ENCODE data around the gene LDLRAD3.

Gene LDLRAD3

GRCh38 chr11:36240173-36240572 is 296.3 kb downstream of the LDLRAD3 start:
- no peak overlapping the region for H3K27ac ChIP-seq
- TF ChIP-seq ZFX (IDR thresholded peaks at IDR 0.05; ENCODE audit: borderline replicate concordance) = no peak
- TF ChIP-seq CTCF (IDR thresholded peaks at IDR 0.05) = no peak

GRCh38 chr11:36240801-36241200 is 296.9 kb downstream of the LDLRAD3 start:
- TF ChIP-seq CTCF (IDR thresholded peaks at IDR 0.05) = no peak
- no peak for TF ChIP-seq ZFX (IDR thresholded peaks at IDR 0.05; ENCODE audit: borderline replicate concordance)

GRCh38 chr11:36241497-36241896 is 297.6 kb downstream of the LDLRAD3 start:
- TF ChIP-seq ZFX (IDR thresholded peaks at IDR 0.05; ENCODE audit: borderline replicate concordance) (no peak), CTCF (IDR thresholded peaks at IDR 0.05) (no peak)

More at GRCh38 chr11:36240801-36241200, 296.9 kb downstream of the LDLRAD3 start:
- H3K27ac ChIP-seq = no peak overlapping the region

GRCh38 chr11:36243641-36244040 is 299.8 kb downstream of the LDLRAD3 start:
- H3K27ac ChIP-seq = no peak overlapping the region
- TF ChIP-seq ZFX (IDR thresholded peaks at IDR 0.05; ENCODE audit: borderline replicate concordance) (no peak), CTCF (IDR thresholded peaks at IDR 0.05) (no peak)

More at GRCh38 chr11:36241497-36241896, 297.6 kb downstream of the LDLRAD3 start:
- H3K27ac ChIP-seq = no peak overlapping the region

DNA sequence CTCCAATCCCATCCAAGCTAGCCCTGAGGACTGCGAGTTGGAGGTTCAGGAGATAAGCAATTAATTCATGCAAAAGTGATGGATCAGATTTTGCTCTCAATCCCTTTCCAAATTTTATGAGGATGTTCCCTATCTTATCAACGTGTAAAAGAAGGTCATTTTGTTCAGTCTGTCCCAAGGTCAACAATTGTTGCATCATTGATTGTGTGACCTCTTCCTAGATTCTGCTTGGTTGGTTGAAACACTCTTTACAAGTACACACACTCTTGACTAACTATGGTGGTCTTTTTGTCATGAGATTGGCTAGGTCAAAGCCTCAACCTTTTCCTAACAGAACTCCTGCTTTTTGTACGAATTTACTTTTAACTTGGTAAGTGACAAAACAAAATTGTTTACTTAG is 303.6 kb downstream of the LDLRAD3 start:
- TF ChIP-seq CTCF (IDR thresholded peaks at IDR 0.05) (no peak), ZFX (IDR thresholded peaks at IDR 0.05; ENCODE audit: borderline replicate concordance) (no peak)
- H3K27ac ChIP-seq = no peak overlapping the region

DNA sequence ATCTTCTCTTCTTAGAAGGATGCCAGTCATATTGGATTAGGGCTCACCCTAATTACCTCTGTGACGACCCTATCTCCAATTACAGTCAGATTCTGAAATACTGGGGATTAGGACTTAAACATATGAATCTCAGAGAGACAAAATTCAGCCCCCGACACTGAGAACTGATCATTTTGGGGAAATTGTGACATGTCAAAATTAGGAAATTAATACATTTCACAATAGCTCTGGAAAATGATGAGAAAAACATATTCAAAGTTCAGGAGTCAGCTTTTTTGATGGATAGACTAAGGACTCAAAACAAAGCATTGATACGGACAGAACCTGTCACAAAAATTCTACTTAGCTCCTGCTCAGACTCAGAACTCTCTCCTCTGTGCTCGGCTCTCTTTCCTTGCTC is 304.6 kb downstream of the LDLRAD3 start:
- TF ChIP-seq ZFX (IDR thresholded peaks at IDR 0.05; ENCODE audit: borderline replicate concordance) = no peak
- TF ChIP-seq CTCF (IDR thresholded peaks at IDR 0.05) = no peak
- H3K27ac ChIP-seq = no peak overlapping the region

DNA sequence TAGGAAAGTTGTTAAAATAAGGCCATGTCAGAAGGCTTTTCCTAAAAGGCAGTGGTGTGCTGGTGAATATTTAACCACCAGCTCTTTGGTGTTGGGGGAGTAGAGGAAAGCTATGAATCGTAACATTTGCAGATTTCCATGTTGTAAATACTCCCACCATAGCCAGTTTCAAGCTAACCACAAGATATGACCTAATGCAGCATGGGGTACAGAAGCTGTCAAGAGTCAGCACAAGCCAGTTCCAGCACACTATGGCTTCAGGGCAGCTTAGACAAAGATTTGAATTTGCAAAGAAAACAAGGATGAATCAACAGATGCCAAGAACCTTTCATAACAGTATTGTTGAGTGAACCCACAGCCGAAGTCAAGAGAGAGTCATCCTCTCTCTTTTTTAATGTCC is 305.4 kb downstream of the LDLRAD3 start:
- H3K27ac ChIP-seq = no peak overlapping the region
- no peak for TF ChIP-seq ZFX (IDR thresholded peaks at IDR 0.05; ENCODE audit: borderline replicate concordance)
- TF ChIP-seq CTCF (IDR thresholded peaks at IDR 0.05) = no peak

Data from 22Rv1 (cell line).